ENCODE data around the gene PRKG1.

GRCh38 chr10:52259426-52259812 lies 1185.1 kb downstream of the PRKG1 start:
- no peak for TF ChIP-seq CTCF (conservative IDR thresholded peaks at IDR 0.05; ENCODE audit: low read length)
- TF ChIP-seq EZH2phosphoT487 (IDR thresholded peaks at IDR 0.05; ENCODE audit: borderline replicate concordance) = no peak

Measured in Loucy (cell line).